ENCODE results near the gene IFT122. TPM values are rescaled to one million over a fixed set of nuclear protein-coding genes. Genes with fewer than 3 reads are reported as not detected.

IFT122 gene
- total and polyA plus RNA-seq, 7 donors, result 4.2 to 21.4 (median 15.8) TPM

GRCh38 chr3:129547241-129547640 lies 107.2 kb downstream of the IFT122 start:
- Histone ChIP-seq H3K9me3 (no peaks in the 10 kb centered on the region), H3K27ac (no peak overlapping the region), H3K27me3 (no peaks in the 10 kb centered on the region), H3K4me1 (no peaks in the 10 kb centered on the region), H3K36me3 (no peaks in the 10 kb centered on the region), H3K4me3 (no peak overlapping the region)
- WGBS, 2 donors, result 95 to 96% methylated on average over 24 of the region's 24 CpGs
- intact Hi-C loops (cut with DNase I), result no loop called here
- no peak for DNase-seq
- TF ChIP-seq POLR2AphosphoS5 (IDR thresholded peaks at IDR 0.05) (no peak), EP300 (IDR thresholded peaks at IDR 0.05) (no peak), CTCF (IDR thresholded peaks at IDR 0.05) (no peak), POLR2A (IDR thresholded peaks at IDR 0.05) (no peak)

DNA sequence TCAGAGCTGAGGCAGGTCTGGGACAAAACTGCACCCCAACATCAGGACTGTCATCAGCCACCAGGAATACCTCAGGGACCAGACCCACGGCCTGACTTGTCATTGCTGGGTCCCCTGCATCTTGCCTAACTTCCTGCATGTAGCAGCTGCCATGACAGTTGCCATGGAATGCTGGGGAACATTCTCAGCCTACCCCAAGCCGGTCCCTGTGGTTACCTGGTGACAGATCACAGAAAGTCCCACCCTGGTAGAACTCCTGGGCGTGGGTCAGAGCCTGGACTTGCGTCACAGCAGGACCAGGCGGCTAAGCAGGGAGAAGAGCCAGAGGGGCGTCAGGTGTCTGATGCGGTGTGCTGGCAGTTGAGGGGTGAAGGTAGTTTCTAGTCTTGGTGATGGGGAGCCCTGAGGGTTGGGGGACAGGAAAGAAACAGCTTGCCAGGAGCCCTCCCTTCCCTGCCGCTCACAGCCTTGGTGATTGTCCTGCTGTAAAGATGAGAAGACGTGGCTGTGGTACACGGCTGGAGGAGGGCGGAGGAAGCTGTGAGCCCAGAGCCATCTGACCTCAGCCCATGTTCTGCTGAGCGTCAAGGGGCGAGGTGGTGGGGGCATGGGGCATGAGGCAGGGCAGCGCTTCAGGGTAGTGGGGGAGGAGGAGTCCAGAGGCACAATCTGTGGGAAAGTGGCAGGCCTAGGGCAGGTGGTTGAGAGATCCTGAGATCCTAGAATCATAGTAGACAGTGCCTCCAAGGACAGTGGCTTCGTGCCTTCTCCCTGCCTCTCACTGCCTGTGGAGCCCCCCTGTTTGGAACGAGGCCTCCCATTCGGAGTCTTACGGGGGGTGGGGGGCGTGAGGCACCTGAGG lies 108.3 kb downstream of the IFT122 start:
- WGBS, 2 donors, result 83 to 86% methylated on average over 19 of the region's 19 CpGs
- peak; percentile 59 for DNase-seq
- no peaks in the 10 kb centered on the region for H3K36me3 ChIP-seq
- no peaks in the 10 kb centered on the region for H3K9me3 ChIP-seq
- TF ChIP-seq EP300 (IDR thresholded peaks at IDR 0.05), result no peak
- no peak for TF ChIP-seq CTCF (IDR thresholded peaks at IDR 0.05)
- no peak for TF ChIP-seq POLR2AphosphoS5 (IDR thresholded peaks at IDR 0.05)
- TF ChIP-seq POLR2A (IDR thresholded peaks at IDR 0.05), result no peak
- no peak overlapping the region for H3K27ac ChIP-seq
- H3K4me3 ChIP-seq, result no peak overlapping the region
- H3K27me3 ChIP-seq, result no peaks in the 10 kb centered on the region
- H3K4me1 ChIP-seq, result no peaks in the 10 kb centered on the region
- intact Hi-C loops (cut with DNase I), result no loop called here

DNA sequence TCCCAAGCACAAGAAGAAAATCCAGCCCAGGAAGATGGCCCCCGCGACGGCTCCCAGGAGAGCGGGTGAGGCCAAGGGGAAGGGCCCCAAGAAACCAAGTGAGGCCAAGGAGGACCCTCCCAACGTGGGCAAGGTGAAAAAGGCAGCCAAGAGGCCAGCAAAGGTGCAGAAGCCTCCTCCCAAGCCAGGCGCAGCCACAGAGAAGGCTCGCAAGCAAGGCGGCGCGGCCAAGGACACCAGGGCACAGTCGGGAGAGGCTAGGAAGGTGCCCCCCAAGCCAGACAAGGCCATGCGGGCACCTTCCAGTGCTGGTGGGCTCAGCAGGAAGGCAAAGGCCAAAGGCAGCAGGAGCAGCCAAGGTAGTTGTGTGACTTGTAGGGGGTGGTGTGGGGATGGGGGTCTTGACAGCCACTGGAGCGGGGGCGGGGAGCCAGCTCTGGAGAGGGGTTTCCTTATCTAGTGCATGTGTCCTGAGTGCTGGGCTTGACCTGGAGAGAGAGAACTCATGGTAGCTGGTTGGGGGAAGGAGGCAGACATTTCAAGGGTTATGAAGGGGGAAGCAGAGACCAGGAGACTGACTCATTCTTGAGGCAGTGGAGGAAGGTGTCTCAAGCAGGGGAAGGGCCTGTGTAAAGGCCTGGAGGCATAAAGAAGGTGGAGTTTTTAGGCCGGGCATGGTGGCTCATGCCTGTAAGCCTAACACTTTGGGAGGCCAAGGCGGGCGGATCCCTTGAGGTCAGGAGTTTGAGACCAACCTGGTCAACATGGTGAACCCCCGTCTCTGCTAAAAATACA lies 109.2 kb downstream of the IFT122 start:
- Histone ChIP-seq H3K9me3 (no peaks in the 10 kb centered on the region), H3K27ac (no peak overlapping the region), H3K4me3 (no peak overlapping the region), H3K27me3 (no peaks in the 10 kb centered on the region), H3K36me3 (no peaks in the 10 kb centered on the region), H3K4me1 (peaks cover 0 to 4% (median 1%) of the 10 kb centered on the region in 4 donors)
- TF ChIP-seq CTCF (IDR thresholded peaks at IDR 0.05) (no peak), POLR2AphosphoS5 (IDR thresholded peaks at IDR 0.05) (no peak), EP300 (IDR thresholded peaks at IDR 0.05) (no peak), POLR2A (IDR thresholded peaks at IDR 0.05) (no peak)
- DNase-seq, result no peak
- 91 to 92% methylated on average over 18 of the region's 18 CpGs for WGBS, 2 donors
- intact Hi-C loops (cut with DNase I), result no loop called here

- 68 to 91% methylated on average over 3 of the region's 3 CpGs for WGBS, 2 donors
Observed at GRCh38 chr3:129549805-129550204, 109.8 kb downstream of the IFT122 start.

More at GRCh38 chr3:129549805-129550204, 109.8 kb downstream of the IFT122 start:
- Histone ChIP-seq H3K4me3 (no peak overlapping the region), H3K27me3 (no peaks in the 10 kb centered on the region), H3K27ac (no peak overlapping the region), H3K36me3 (no peaks in the 10 kb centered on the region), H3K9me3 (no peaks in the 10 kb centered on the region), H3K4me1 (peaks cover 0 to 10% (median 4%) of the 10 kb centered on the region in 4 donors)
- TF ChIP-seq EP300 (IDR thresholded peaks at IDR 0.05), result no peak
- no peak for TF ChIP-seq CTCF (IDR thresholded peaks at IDR 0.05)
- TF ChIP-seq POLR2AphosphoS5 (IDR thresholded peaks at IDR 0.05), result no peak
- no peak for TF ChIP-seq POLR2A (IDR thresholded peaks at IDR 0.05)
- intact Hi-C loops (cut with DNase I), result no loop called here
- no peak for DNase-seq
